SK-N-MC (cell line): ENCODE data around the gene PLXNB3.

ENCODE experiments used
- DNase-seq: peaks from one replicate; pipeline ENCODE4 v3.0.0-alpha.2; 2011; ENCODE audit warnings: low read depth, low spot score
- H3K27ac ChIP-seq: fragments of 200-600 bp; sonication (generic); 2 replicates; pipeline ENCODE4 v1.5.1; 2016; ENCODE audit warnings: mixed run types
- H3K36me3 ChIP-seq: fragments of 200-600 bp; sonication (generic); 2 replicates; pipeline ENCODE4 v1.6.1; 2017; ENCODE audit warnings: antibody characterized with exemption, low read length, mixed read lengths; ENCODE audit not compliant: insufficient read depth
- H3K4me3 ChIP-seq: fragments of 200-600 bp; sonication (generic); 2 replicates; pipeline ENCODE4 v1.5.1; 2016
- H3K9ac ChIP-seq: fragments of 200-600 bp; sonication (generic); 2 replicates; pipeline ENCODE4 v1.8.0; 2017; ENCODE audit warnings: mixed run types, mixed read lengths; ENCODE audit not compliant: insufficient read length
- H3K9me3 ChIP-seq: fragments of 200-600 bp; sonication (generic); 2 replicates; pipeline ENCODE4 v1.6.1; 2017; ENCODE audit warnings: low read depth, mild to moderate bottlenecking, antibody characterized with exemption, low read length, moderate library complexity, mixed read lengths
- EZH2 ChIP-seq: fragments of 200-600 bp; sonication (generic); IDR thresholded peaks from one replicate; pipeline ENCODE4 v1.6.1; 2017; ENCODE audit warnings: antibody characterized with exemption
- FOXP2 ChIP-seq: optimal IDR thresholded peaks from 2 replicates; pipeline ENCODE3; 2011; ENCODE audit warnings: mild to moderate bottlenecking, moderate library complexity; ENCODE audit not compliant: insufficient read depth; ENCODE audit errors: extremely low read length, control extremely low read depth
- POLR2AphosphoS5 ChIP-seq: IDR thresholded peaks from 2 replicates; pipeline ENCODE4 v1.6.1; 2012; ENCODE audit warnings: mild to moderate bottlenecking, low read depth, low read length, borderline replicate concordance

PLXNB3 gene

GRCh38 chrX:153786669-153787068 is 22.6 kb downstream of the PLXNB3 start:
- H3K36me3 ChIP-seq: no peaks in the 10 kb centered on the region; the same call in 1 of the 2 replicates
- H3K9me3 ChIP-seq: no peaks in the 10 kb centered on the region
- no peak overlapping the region for H3K9ac ChIP-seq
- no peak overlapping the region for H3K27ac ChIP-seq
- no peak overlapping the region for H3K4me3 ChIP-seq
- no peak for TF ChIP-seq FOXP2
- no peak for TF ChIP-seq POLR2AphosphoS5
- no peak for TF ChIP-seq EZH2
- DNase-seq: no peak

- H3K27ac ChIP-seq: no peak overlapping the region
- DNase-seq: no peak
- H3K4me3 ChIP-seq: no peak overlapping the region
- H3K36me3 ChIP-seq: no peaks in the 10 kb centered on the region; the same call in 1 of the 2 replicates
- no peak overlapping the region for H3K9ac ChIP-seq
- TF ChIP-seq POLR2AphosphoS5 (no peak), FOXP2 (no peak), EZH2 (no peak)
- no peaks in the 10 kb centered on the region for H3K9me3 ChIP-seq
Measured at GRCh38 chrX:153789654-153790053, 25.6 kb downstream of the PLXNB3 start.

- Histone ChIP-seq H3K9ac (no peak overlapping the region), H3K27ac (no peak overlapping the region), H3K36me3 (no peaks in the 10 kb centered on the region; the same call in 1 of the 2 replicates), H3K4me3 (no peak overlapping the region), H3K9me3 (no peaks in the 10 kb centered on the region)
- DNase-seq: no peak
- TF ChIP-seq EZH2: no peak
- no peak for TF ChIP-seq FOXP2
- TF ChIP-seq POLR2AphosphoS5: no peak
Measured at GRCh38 chrX:153791104-153791852, 27.2 kb downstream of the PLXNB3 start.

GRCh38 chrX:153792368-153792767 is 28.3 kb downstream of the PLXNB3 start:
- no peak for TF ChIP-seq FOXP2
- no peak for TF ChIP-seq POLR2AphosphoS5
- no peak for TF ChIP-seq EZH2
- Histone ChIP-seq H3K9ac (no peak overlapping the region), H3K27ac (no peak overlapping the region), H3K4me3 (no peak overlapping the region), H3K36me3 (no peaks in the 10 kb centered on the region; the same call in 1 of the 2 replicates), H3K9me3 (no peaks in the 10 kb centered on the region)
- no peak for DNase-seq

GRCh38 chrX:153793291-153793690 is 29.2 kb downstream of the PLXNB3 start:
- TF ChIP-seq EZH2: no peak
- no peak for TF ChIP-seq FOXP2
- no peak for TF ChIP-seq POLR2AphosphoS5
- no peaks in the 10 kb centered on the region; the same call in 1 of the 2 replicates for H3K36me3 ChIP-seq
- no peaks in the 10 kb centered on the region for H3K9me3 ChIP-seq
- H3K4me3 ChIP-seq: peak overlapping the region; percentile 85
- no peak overlapping the region for H3K27ac ChIP-seq
- peak overlapping the region; percentile 89 for H3K9ac ChIP-seq
- no peak for DNase-seq

GRCh38 chrX:153794018-153794896 is 30.2 kb downstream of the PLXNB3 start, which contains the start of the genes IDH3G and SSR4:
IDH3G (minus strand) TSS chrX:153794375; CDS start chrX:153794326, 49 bp downstream.
SSR4 (plus strand) TSS chrX:153794668; CDS start chrX:153794688, 20 bp downstream.
- Histone ChIP-seq H3K9ac (peak within 1 kb of the TSS; percentile 92), H3K36me3 (no peaks in the 10 kb centered on the region; the same call in 1 of the 2 replicates), H3K4me3 (peak within 1 kb of the TSS; percentile 85), H3K27ac (peak within 1 kb of the TSS; percentile 81), H3K9me3 (no peaks in the 10 kb centered on the region)
- peak; percentile 48 for TF ChIP-seq FOXP2
- no peak for TF ChIP-seq EZH2
- TF ChIP-seq POLR2AphosphoS5: peak; percentile 84
- DNase-seq: peak; percentile 68

GRCh38 chrX:153794897-153795816 is 31.1 kb downstream of the PLXNB3 start:
- no peaks in the 10 kb centered on the region for H3K9me3 ChIP-seq
- no peak for DNase-seq
- peak overlapping the region; percentile 92 for H3K9ac ChIP-seq
- H3K27ac ChIP-seq: peak overlapping the region; percentile 64; the same call in 1 of the 2 replicates
- H3K4me3 ChIP-seq: peak overlapping the region; percentile 85
- no peaks in the 10 kb centered on the region; the same call in 1 of the 2 replicates for H3K36me3 ChIP-seq
- TF ChIP-seq FOXP2 (no peak), POLR2AphosphoS5 (no peak; the same call in 1 of the 2 replicates), EZH2 (no peak)
